HG03159 (cell line): ENCODE measurements around the gene RAD1.

Experiments
- ATAC-seq: cut with Tn5 transposase; IDR thresholded peaks from one replicate; pipeline ENCODE4 v1.9.1; 2021; ENCODE audit warnings: mild to moderate bottlenecking, moderate library complexity; ENCODE audit not compliant: unreplicated experiment

Gene RAD1

DNA sequence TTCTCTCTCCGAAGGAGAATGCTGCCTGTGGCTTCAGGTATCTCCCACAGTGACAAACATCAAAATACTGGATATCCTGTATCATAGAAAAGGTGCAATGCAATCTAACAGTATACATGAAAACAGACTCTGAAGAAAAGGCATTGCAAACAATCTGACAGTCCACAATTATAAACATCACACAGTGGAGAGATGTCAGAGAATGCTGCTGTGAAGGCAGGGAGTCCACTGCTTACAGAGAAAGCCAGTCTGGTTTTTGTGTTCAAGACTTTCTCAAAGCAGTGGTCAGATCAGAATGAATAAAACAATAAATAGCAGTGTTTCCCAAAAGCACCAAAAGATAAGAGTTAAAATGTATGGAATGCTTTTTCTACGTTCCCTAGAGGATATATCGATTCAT, 47.6 kb downstream of the RAD1 start:
- ATAC-seq = no peak

DNA sequence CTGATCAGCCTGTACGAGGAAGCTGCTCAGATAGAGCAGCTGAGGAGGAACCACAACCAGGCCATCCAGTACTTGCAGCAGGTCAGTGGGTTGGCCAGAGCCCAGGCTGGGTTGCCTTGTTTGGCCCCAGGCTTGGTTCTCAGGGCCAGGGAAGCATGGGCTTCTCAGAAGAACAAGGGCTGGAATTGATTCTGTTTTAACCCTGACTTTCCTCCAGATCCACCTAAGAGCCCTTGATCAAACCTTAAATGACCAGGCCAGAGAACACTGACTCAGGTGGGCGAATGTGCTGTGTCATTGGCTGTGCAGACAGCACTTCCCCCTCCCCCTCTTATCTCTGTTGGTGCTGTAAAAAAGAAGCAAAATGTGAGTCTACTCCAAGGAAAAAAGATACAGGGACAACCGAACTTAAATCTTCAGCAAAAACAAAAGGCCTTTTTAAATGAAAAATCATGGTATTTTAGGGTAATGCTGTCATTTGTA, 48.3 kb downstream of the RAD1 start:
- no peak for ATAC-seq

DNA sequence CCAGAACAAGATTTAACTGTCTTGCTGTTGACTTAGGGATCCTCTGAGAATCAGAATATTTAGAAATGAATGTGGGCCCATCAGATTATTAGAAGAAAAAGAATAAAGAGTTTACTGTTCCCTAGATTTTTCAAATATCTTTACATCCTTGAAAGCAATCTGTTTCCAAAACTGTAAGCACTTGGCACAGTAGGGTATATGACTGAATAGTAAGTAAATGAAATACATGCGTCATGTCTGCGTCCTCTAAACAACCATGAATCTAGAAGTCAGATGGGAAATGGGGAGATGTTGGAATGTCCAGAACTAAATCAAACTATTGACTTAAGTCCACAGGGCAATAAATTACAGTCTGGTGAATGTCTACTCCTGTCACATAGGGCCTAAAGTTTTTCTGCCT, 50.2 kb downstream of the RAD1 start:
- no peak for ATAC-seq

GRCh38 chr5:34863946-34864345, 51.4 kb downstream of the RAD1 start:
- no peak for ATAC-seq

GRCh38 chr5:34859253-34859652, 56.1 kb downstream of the RAD1 start:
- ATAC-seq = no peak

DNA sequence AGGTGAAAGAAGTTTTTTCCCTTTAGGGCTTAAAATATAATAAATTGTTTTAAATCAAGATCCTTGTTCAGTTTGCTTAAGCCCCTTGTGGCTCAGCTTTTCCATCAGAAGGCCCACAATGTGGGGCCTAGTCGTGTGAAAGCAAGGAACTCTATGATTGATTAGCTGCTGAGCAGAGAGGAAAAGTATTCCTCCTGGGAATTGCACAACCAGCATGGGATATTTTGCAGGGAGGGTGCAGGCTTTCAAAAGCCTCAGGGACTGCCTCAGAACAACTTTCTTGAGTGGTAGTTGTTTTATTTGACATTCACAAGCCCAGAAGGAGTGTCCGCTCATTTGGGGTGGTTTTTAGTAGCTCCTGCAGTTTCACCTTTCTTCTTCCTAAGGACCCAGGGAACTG, 56.5 kb downstream of the RAD1 start:
- no peak for ATAC-seq

DNA sequence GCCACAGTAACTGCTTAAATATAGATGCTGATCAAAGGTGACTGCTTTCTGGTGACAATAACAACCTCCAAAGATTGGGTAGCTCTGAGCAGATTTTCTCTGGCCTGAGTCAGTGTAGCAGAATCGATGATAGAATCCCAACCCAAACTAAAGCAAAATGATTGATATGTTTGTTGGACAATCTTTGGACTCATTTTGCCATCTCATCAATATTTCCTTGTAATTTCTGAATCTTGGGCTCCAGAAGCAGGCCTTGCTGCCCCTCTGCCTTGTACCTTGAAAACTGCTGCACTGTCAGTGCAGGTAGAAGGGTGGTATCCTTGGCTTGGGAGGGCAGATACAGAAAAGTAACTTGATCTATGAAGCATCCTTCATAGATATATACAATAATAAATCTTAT, 57.4 kb downstream of the RAD1 start:
- no peak for ATAC-seq

DNA sequence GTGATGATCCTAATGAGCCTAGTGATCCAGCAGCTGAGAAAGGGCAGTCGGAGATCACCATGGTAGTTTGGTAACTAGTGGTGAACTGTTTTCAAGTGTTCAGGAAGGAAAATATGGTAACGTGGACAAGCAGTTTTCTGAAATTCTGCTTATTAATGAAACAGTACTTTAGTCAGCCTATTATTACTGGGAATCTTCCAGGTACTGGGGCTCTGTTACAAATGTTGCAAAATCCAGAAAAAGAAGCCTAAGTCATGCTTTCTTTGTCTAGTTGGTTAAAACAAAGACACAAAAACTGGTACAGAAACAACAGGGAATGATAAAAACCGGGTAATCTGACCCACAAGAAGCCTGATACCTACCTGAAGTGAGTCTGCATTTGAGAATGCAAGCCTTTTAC, 58.1 kb downstream of the RAD1 start:
- ATAC-seq = no peak
